H9 (cell line): ENCODE data around the gene SPTBN4. TPM values are rescaled to one million over a fixed set of nuclear protein-coding genes. Genes with fewer than 3 reads are reported as not detected.
A peak's percentile ranks its signal among the peaks of the same experiment; 100 is the strongest.

Experiments used
- DNase-seq: peaks from one replicate; pipeline ENCODE4 v3.0.0-alpha.2; 2017
- H2AFZ ChIP-seq: one replicate; pipeline ENCODE4 v1.6.1; 2013; ENCODE audit warnings: mild to moderate bottlenecking, low read length, control low read depth, moderate library complexity
- H2AK5ac ChIP-seq: 2 replicates; pipeline ENCODE4 v1.6.1; 2013; ENCODE audit warnings: low read length, control low read depth, mixed read lengths; ENCODE audit not compliant: insufficient read length
- H2BK120ac ChIP-seq: one replicate; pipeline ENCODE4 v1.6.1; 2013; ENCODE audit warnings: low read depth, mild to moderate bottlenecking, low read length, control low read depth, inconsistent platforms; ENCODE audit not compliant: poor library complexity, severe bottlenecking
- H2BK12ac ChIP-seq: 2 replicates; pipeline ENCODE4 v1.6.1; 2013; ENCODE audit warnings: low read length, control low read depth, mixed read lengths, low read depth; ENCODE audit not compliant: insufficient read length
- H2BK15ac ChIP-seq: 2 replicates; pipeline ENCODE4 v1.6.1; 2013; ENCODE audit warnings: low read depth, low read length, control low read depth
- H2BK20ac ChIP-seq: one replicate; pipeline ENCODE4 v1.6.1; 2013; ENCODE audit warnings: low read depth, mild to moderate bottlenecking, low read length, control low read depth, inconsistent platforms; ENCODE audit not compliant: poor library complexity, severe bottlenecking
- H2BK5ac ChIP-seq: 2 replicates; pipeline ENCODE4 v1.6.1; 2013; ENCODE audit warnings: low read length, control low read depth, mixed read lengths; ENCODE audit not compliant: insufficient read length
- H3K14ac ChIP-seq: 2 replicates; pipeline ENCODE4 v1.6.1; 2013; ENCODE audit warnings: low read length, control low read depth; ENCODE audit not compliant: insufficient read depth
- H3K18ac ChIP-seq: 2 replicates; pipeline ENCODE4 v1.6.1; 2013; ENCODE audit warnings: low read depth, mild to moderate bottlenecking, mixed read lengths, low read length, control low read depth; ENCODE audit not compliant: insufficient read length
- H3K23ac ChIP-seq: 2 replicates; pipeline ENCODE4 v1.6.1; 2013; ENCODE audit warnings: low read length, control low read depth, mixed read lengths, low read depth; ENCODE audit not compliant: insufficient read length
- H3K23me2 ChIP-seq: 2 replicates; pipeline ENCODE4 v1.6.1; 2013; ENCODE audit warnings: low read depth, mild to moderate bottlenecking, mixed read lengths, low read length, control low read depth; ENCODE audit not compliant: insufficient read length, poor library complexity, severe bottlenecking
- H3K27ac ChIP-seq: 2 replicates; pipeline ENCODE4 v1.5.1; 2013; ENCODE audit warnings: low read length, control low read depth, mixed read lengths, low read depth; ENCODE audit not compliant: insufficient read length
- H3K27me3 ChIP-seq: 2 replicates; pipeline ENCODE4 v1.6.1; 2013; ENCODE audit warnings: low read length, control low read depth, inconsistent platforms; ENCODE audit not compliant: insufficient read depth
- H3K4ac ChIP-seq: 2 replicates; pipeline ENCODE4 v1.6.1; 2013; ENCODE audit warnings: low read depth, mild to moderate bottlenecking, control low read depth, inconsistent platforms, low read length, moderate library complexity
- H3K4me1 ChIP-seq: 2 replicates; pipeline ENCODE4 v1.6.1; 2013; ENCODE audit warnings: low read length, control low read depth, inconsistent platforms; ENCODE audit not compliant: insufficient read depth
- H3K4me2 ChIP-seq: 2 replicates; pipeline ENCODE4 v1.6.1; 2013; ENCODE audit warnings: low read length, control low read depth, mixed read lengths; ENCODE audit not compliant: insufficient read length, insufficient read depth
- H3K56ac ChIP-seq: 2 replicates; pipeline ENCODE4 v1.6.1; 2013; ENCODE audit warnings: low read depth, mild to moderate bottlenecking, mixed read lengths, low read length, control low read depth; ENCODE audit not compliant: insufficient read length
- H3K79me1 ChIP-seq: 2 replicates; pipeline ENCODE4 v1.6.1; 2013; ENCODE audit warnings: low read depth, mild to moderate bottlenecking, moderate library complexity, low read length, control low read depth, inconsistent platforms; ENCODE audit not compliant: insufficient read depth, poor library complexity, severe bottlenecking
- H3K79me2 ChIP-seq: 2 replicates; pipeline ENCODE4 v1.6.1; 2013; ENCODE audit warnings: low read length, control low read depth, inconsistent platforms; ENCODE audit not compliant: insufficient read depth
- H3K9ac ChIP-seq: 2 replicates; pipeline ENCODE4 v1.6.1; 2013; ENCODE audit warnings: low read length, control low read depth, mixed read lengths; ENCODE audit not compliant: insufficient read length; ENCODE audit errors: extremely low read depth
- H3K9me3 ChIP-seq: one replicate; pipeline ENCODE4 v1.6.1; 2013; ENCODE audit warnings: low read depth, low read length, inconsistent platforms; ENCODE audit not compliant: control insufficient read depth
- H3T11ph ChIP-seq: one replicate; pipeline ENCODE4 v1.6.1; 2013; ENCODE audit warnings: mild to moderate bottlenecking, low read length, control low read depth, inconsistent platforms
- H4K20me1 ChIP-seq: one replicate; pipeline ENCODE4 v1.6.1; 2013; ENCODE audit not compliant: control insufficient read depth, insufficient read length, insufficient read depth
- H4K5ac ChIP-seq: 2 replicates; pipeline ENCODE4 v1.6.1; 2013; ENCODE audit warnings: low read depth, mild to moderate bottlenecking, mixed read lengths, low read length, control low read depth; ENCODE audit not compliant: insufficient read length
- H4K8ac ChIP-seq: replicated peaks from 2 replicates; pipeline ENCODE4 v1.6.1; 2013; ENCODE audit warnings: low read length, control low read depth, mixed read lengths, low read depth; ENCODE audit not compliant: insufficient read length
- H4K91ac ChIP-seq: 2 replicates; pipeline ENCODE4 v1.6.1; 2013; ENCODE audit warnings: low read depth, mild to moderate bottlenecking, moderate library complexity, mixed read lengths, low read length, control low read depth; ENCODE audit not compliant: insufficient read length
- H3K27ac Mint-ChIP-seq, 3 experiments: 2 replicates in 2 of 3; 3 replicates in 1 of 3; pipeline ENCODE4 v1.8.0; 2020 to 2021; ENCODE audit warnings: mixed read lengths in 3 of 3, mild to moderate bottlenecking in 1 of 3, moderate library complexity in 1 of 3
- H3K27me3 Mint-ChIP-seq: 2 replicates; pipeline ENCODE4 v1.8.0; 2021; ENCODE audit warnings: low read depth, mild to moderate bottlenecking, moderate library complexity, mixed read lengths
- H3K36me3 Mint-ChIP-seq, 3 experiments: 2 replicates in 2 of 3; 3 replicates in 1 of 3; pipeline ENCODE4 v1.8.0; 2020 to 2021; ENCODE audit warnings: low read depth in 3 of 3, mixed read lengths in 3 of 3; ENCODE audit not compliant: insufficient read depth in 1 of 3
- H3K4me1 Mint-ChIP-seq, 2 experiments: 2 replicates each; pipeline ENCODE4 v1.8.0; 2020; ENCODE audit warnings: mixed read lengths in 2 of 2
- H3K4me3 Mint-ChIP-seq, 2 experiments: 2 replicates in 1 of 2; 3 replicates in 1 of 2; pipeline ENCODE4 v1.8.0; 2020 to 2021; ENCODE audit warnings: mild to moderate bottlenecking in 2 of 2, mixed read lengths in 2 of 2, moderate library complexity in 1 of 2
- H3K9me3 Mint-ChIP-seq, 2 experiments: 2 replicates in 1 of 2; 3 replicates in 1 of 2; pipeline ENCODE4 v1.8.0; 2020; ENCODE audit warnings: mild to moderate bottlenecking in 2 of 2, mixed read lengths in 2 of 2, moderate library complexity in 1 of 2
- CTCF ChIP-seq: fragments of 200-600 bp; sonication (generic); conservative IDR thresholded peaks from 3 replicates; pipeline ENCODE4 v1.8.0; 2021; ENCODE audit warnings: antibody characterized with exemption, mild to moderate bottlenecking
- WGBS: extraction: QIAGEN DNeasy Blood & Tissue Kit; methylation state at CpG from one replicate; pipeline ENCODE4 v1.1.7; 2013; ENCODE audit warnings: missing lambda C conversion rate, low lambda C conversion rate, mixed read lengths; ENCODE audit not compliant: insufficient read length; ENCODE audit errors: extremely low coverage; 5-methylcytosine and 5-hydroxymethylcytosine counted together
- total RNA-seq: library from RNA; stranded (reverse); gene quantifications from 2 replicates; pipeline ENCODE4 v1.2.1, GENCODE V29; 2021

SPTBN4 gene
- total RNA-seq, 1 experiment from 2014 or later, result 2.9 TPM

- no peak for DNase-seq
Measured at GRCh38 chr19:40421993-40422747, 44.6 kb upstream of the SPTBN4 start.

More at GRCh38 chr19:40421993-40422747, 44.6 kb upstream of the SPTBN4 start:
- H3K27me3 ChIP-seq, result no peaks in the 10 kb centered on the region
- Mint-ChIP-seq H3K27me3 (peaks cover 7% of the 10 kb centered on the region), H3K36me3 (peaks cover 0 to 5% (median 4%) of the 10 kb centered on the region in 3 experiments; a peak in 3 of 7 replicates), H3K9me3 (peaks cover 0 to 3% of the 10 kb centered on the region in 2 experiments; a peak in 1 of 5 replicates), H3K4me3 (peak overlapping the region; percentile 68 to 80; a peak in 3 of 5 replicates), H3K4me1 (peaks cover 22 to 27% of the 10 kb centered on the region in 2 experiments), H3K27ac (peak overlapping the region; percentile 5 to 96 (median 37); a peak in 3 of 7 replicates)
- no CpG with 5 or more reads among the region's 16 CpGs for WGBS
- H2AK5ac ChIP-seq, result no peak overlapping the region
- H4K20me1 ChIP-seq, result no peaks in the 10 kb centered on the region
- no peak overlapping the region for H3K4me2 ChIP-seq
- no peaks in the 10 kb centered on the region for H3K79me1 ChIP-seq
- no peak overlapping the region for H2BK15ac ChIP-seq
- H2AFZ ChIP-seq, result no peak overlapping the region
- H3K4me1 ChIP-seq, result no peaks in the 10 kb centered on the region; the same call in 1 of the 2 replicates
- no peak overlapping the region for H2BK20ac ChIP-seq
- H3K9ac ChIP-seq, result no peak overlapping the region
- no peak overlapping the region for H2BK120ac ChIP-seq
- H3K4ac ChIP-seq, result no peak overlapping the region
- no peak overlapping the region for H3K14ac ChIP-seq
- H2BK5ac ChIP-seq, result no peak overlapping the region
- no peak overlapping the region for H2BK12ac ChIP-seq
- H3T11ph ChIP-seq, result no peak overlapping the region
- no peak overlapping the region for H4K5ac ChIP-seq
- no peak overlapping the region for H3K56ac ChIP-seq
- H3K9me3 ChIP-seq, result no peaks in the 10 kb centered on the region
- no peaks in the 10 kb centered on the region for H3K79me2 ChIP-seq
- H4K91ac ChIP-seq, result no peak overlapping the region
- no peak overlapping the region for H3K23ac ChIP-seq
- TF ChIP-seq CTCF, result no peak
- H3K18ac ChIP-seq, result no peak overlapping the region
- H3K23me2 ChIP-seq, result peaks cover 16% of the 10 kb centered on the region
- H4K8ac ChIP-seq, result no peak overlapping the region
- H3K27ac ChIP-seq, result no peak overlapping the region
